OCI-LY3 (cell line): ENCODE results near the gene WSB1.
A peak's percentile ranks its signal among the peaks of the same experiment; 100 is the strongest.

Source experiments
- H2AFZ ChIP-seq: fragments of 200-600, 300-600 bp; shearing (Covaris generic); 2 replicates; pipeline ENCODE4 v1.6.0; 2014; ENCODE audit warnings: antibody characterized with exemption, low read depth, low read length
- H3K27ac ChIP-seq: fragments of 200-600, 300-600 bp; sonication (generic); 2 replicates; pipeline ENCODE4 v1.5.1; 2014; ENCODE audit warnings: mild to moderate bottlenecking, low read length, moderate library complexity, mixed read lengths
- H3K27me3 ChIP-seq: fragments of 200-600, 300-600 bp; sonication (generic); 2 replicates; pipeline ENCODE4 v1.6.1; 2014; ENCODE audit warnings: low read depth, low read length, mixed read lengths
- H3K36me3 ChIP-seq: fragments of 200-600, 300-600 bp; sonication (generic); replicated peaks from 2 replicates; pipeline ENCODE3; 2014; ENCODE audit warnings: low read depth, low read length, mixed read lengths
- H3K4me1 ChIP-seq: fragments of 300-600, 200-600 bp; sonication (generic); 2 replicates; pipeline ENCODE4 v1.6.1; 2014; ENCODE audit warnings: low read length, mixed read lengths
- H3K4me2 ChIP-seq: fragments of 200-600, 300-600 bp; sonication (generic); 2 replicates; pipeline ENCODE4 v1.6.1; 2014; ENCODE audit warnings: low read length, mixed read lengths
- H3K4me3 ChIP-seq: fragments of 300-600, 200-600 bp; sonication (generic); 2 replicates; pipeline ENCODE4 v1.5.1; 2014; ENCODE audit warnings: antibody characterized with exemption, mild to moderate bottlenecking, low read length, moderate library complexity
- H3K79me2 ChIP-seq: fragments of 300-600, 200-600 bp; shearing (Covaris generic); 2 replicates; pipeline ENCODE4 v1.6.1; 2014; ENCODE audit warnings: mild to moderate bottlenecking, low read length, mixed read lengths
- H3K9ac ChIP-seq: fragments of 300-600, 200-600 bp; shearing (Covaris generic); 2 replicates; pipeline ENCODE4 v1.6.0; 2014; ENCODE audit warnings: mild to moderate bottlenecking, low read length, moderate library complexity
- H3K9me3 ChIP-seq: fragments of 200-600, 300-600 bp; shearing (Covaris generic); 2 replicates; pipeline ENCODE4 v1.6.1; 2014; ENCODE audit warnings: low read length, mixed read lengths; ENCODE audit not compliant: insufficient read depth
- H4K20me1 ChIP-seq: fragments of 200-600, 300-600 bp; sonication (generic); 2 replicates; pipeline ENCODE4 v1.6.1; 2016; ENCODE audit warnings: low read length, mixed read lengths; ENCODE audit not compliant: insufficient read depth
- CTCF ChIP-seq: fragments of 200-600, 300-600 bp; sonication (generic); IDR thresholded peaks from 2 replicates; pipeline ENCODE4 v1.5.1; 2014; ENCODE audit warnings: antibody characterized with exemption, low read length, low read depth
- EZH2phosphoT487 ChIP-seq: fragments of 200-600 bp; shearing (Covaris generic); IDR thresholded peaks from 2 replicates; pipeline ENCODE4 v1.6.1; 2018; ENCODE audit warnings: antibody characterized with exemption, mixed run types, low read depth

The WSB1 gene

GRCh38 chr17:27349540-27350021 is 55.7 kb downstream of the WSB1 start:
- Histone ChIP-seq H4K20me1 (no peaks in the 10 kb centered on the region), H3K4me3 (peak overlapping the region; percentile 81), H3K27ac (no peak overlapping the region), H3K27me3 (peaks cover 5% of the 10 kb centered on the region), H3K36me3 (no peaks in the 10 kb centered on the region), H3K9ac (0 out of 2 replicates have a peak overlapping the region, but pooled peaks have one; percentile 27), H2AFZ (peak overlapping the region; percentile 77; the same call in 1 of the 2 replicates), H3K9me3 (no peaks in the 10 kb centered on the region), H3K4me2 (peak overlapping the region; percentile 92), H3K79me2 (no peaks in the 10 kb centered on the region), H3K4me1 (peaks cover 38% of the 10 kb centered on the region)
- TF ChIP-seq CTCF, result no peak
- no peak for TF ChIP-seq EZH2phosphoT487

- H3K27me3 ChIP-seq, result peaks cover 10% of the 10 kb centered on the region
- no peak overlapping the region for H2AFZ ChIP-seq
- no peaks in the 10 kb centered on the region for H4K20me1 ChIP-seq
- H3K4me2 ChIP-seq, result no peak overlapping the region
- no peak for TF ChIP-seq CTCF
- TF ChIP-seq EZH2phosphoT487, result no peak
- no peaks in the 10 kb centered on the region for H3K9me3 ChIP-seq
- no peaks in the 10 kb centered on the region for H3K36me3 ChIP-seq
- peaks cover 18% of the 10 kb centered on the region for H3K4me1 ChIP-seq
- H3K4me3 ChIP-seq, result no peak overlapping the region
- no peaks in the 10 kb centered on the region for H3K79me2 ChIP-seq
- H3K27ac ChIP-seq, result no peak overlapping the region
- no peak overlapping the region for H3K9ac ChIP-seq
Measured at GRCh38 chr17:27351759-27352158, 57.8 kb downstream of the WSB1 start.

GRCh38 chr17:27352448-27353032 is 58.6 kb downstream of the WSB1 start:
- TF ChIP-seq CTCF (no peak), EZH2phosphoT487 (no peak)
- Histone ChIP-seq H3K9ac (peak overlapping the region; percentile 71; the same call in 1 of the 2 replicates), H3K27ac (no peak overlapping the region), H3K4me2 (peak overlapping the region; percentile 86), H3K79me2 (no peaks in the 10 kb centered on the region), H3K4me3 (peak overlapping the region; percentile 88), H2AFZ (no peak overlapping the region), H3K9me3 (no peaks in the 10 kb centered on the region), H4K20me1 (no peaks in the 10 kb centered on the region), H3K27me3 (peaks cover 17% of the 10 kb centered on the region), H3K4me1 (peaks cover 18% of the 10 kb centered on the region), H3K36me3 (no peaks in the 10 kb centered on the region)

GRCh38 chr17:27353033-27353460 is 59.1 kb downstream of the WSB1 start:
- peaks cover 17% of the 10 kb centered on the region for H3K27me3 ChIP-seq
- peaks cover 14% of the 10 kb centered on the region for H3K4me1 ChIP-seq
- peak overlapping the region; percentile 88 for H3K4me3 ChIP-seq
- H3K36me3 ChIP-seq, result no peaks in the 10 kb centered on the region
- H4K20me1 ChIP-seq, result no peaks in the 10 kb centered on the region
- peak overlapping the region; percentile 69; the same call in 1 of the 2 replicates for H2AFZ ChIP-seq
- H3K79me2 ChIP-seq, result no peaks in the 10 kb centered on the region
- H3K4me2 ChIP-seq, result peak overlapping the region; percentile 86
- no peak overlapping the region for H3K27ac ChIP-seq
- H3K9me3 ChIP-seq, result no peaks in the 10 kb centered on the region
- TF ChIP-seq EZH2phosphoT487, result no peak
- no peak for TF ChIP-seq CTCF
- H3K9ac ChIP-seq, result peak overlapping the region; percentile 71
